Ovary (tissue), 3 donors: ENCODE measurements around the gene ITPR2.

Source experiments
- CTCF ChIP-seq, 3 donors: fragments of 450-650 bp in 2 of 3; fragments of 200-600 bp in 1 of 3; IDR thresholded peaks; one replicate each; pipeline versions ENCODE4 v1.5.1 to v1.8.0; 2016 to 2022; ENCODE audit warnings: antibody characterized with exemption in 3 of 3, mild to moderate bottlenecking in 1 of 3
- EP300 ChIP-seq: sonication (generic); formaldehyde crosslinking; IDR thresholded peaks from one replicate; pipeline ENCODE4 v1.6.1; 2017; ENCODE audit warnings: antibody characterized with exemption
- POLR2A ChIP-seq: fragments of 450-650 bp; IDR thresholded peaks from one replicate; pipeline ENCODE4 v1.6.1; 2017; ENCODE audit warnings: antibody characterized with exemption, mild to moderate bottlenecking, moderate library complexity
- donor health status: DM: no; HTN: no; CAD: no.

DNA sequence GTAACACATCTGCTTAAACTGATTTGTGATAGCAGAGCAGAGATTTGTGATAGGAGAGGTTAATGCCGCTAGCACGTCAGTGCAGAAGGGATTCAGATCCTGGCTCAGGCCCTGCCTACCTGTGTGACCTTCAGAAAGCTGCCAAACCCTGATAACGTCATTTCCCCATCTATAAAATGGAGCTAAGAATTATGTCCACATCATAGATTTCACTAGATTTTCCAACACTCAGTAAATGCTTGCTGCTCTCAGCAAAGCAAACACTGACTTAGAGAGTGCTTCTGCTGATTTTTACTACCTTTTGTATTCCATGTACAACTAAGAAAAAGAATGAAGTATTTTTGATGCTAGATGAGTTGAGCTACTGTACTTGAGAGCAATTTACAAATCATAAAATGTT lies 261.4 kb downstream of the ITPR2 start:
- TF ChIP-seq CTCF (IDR thresholded peaks at IDR 0.05) = no peak
- TF ChIP-seq EP300 = no peak
- no peak for TF ChIP-seq POLR2A
